ENCODE results near the gene DBH.

GRCh38 chr9:133707065-133707762 lies 71.1 kb downstream of the DBH start:
- TF ChIP-seq, protein P1, sequence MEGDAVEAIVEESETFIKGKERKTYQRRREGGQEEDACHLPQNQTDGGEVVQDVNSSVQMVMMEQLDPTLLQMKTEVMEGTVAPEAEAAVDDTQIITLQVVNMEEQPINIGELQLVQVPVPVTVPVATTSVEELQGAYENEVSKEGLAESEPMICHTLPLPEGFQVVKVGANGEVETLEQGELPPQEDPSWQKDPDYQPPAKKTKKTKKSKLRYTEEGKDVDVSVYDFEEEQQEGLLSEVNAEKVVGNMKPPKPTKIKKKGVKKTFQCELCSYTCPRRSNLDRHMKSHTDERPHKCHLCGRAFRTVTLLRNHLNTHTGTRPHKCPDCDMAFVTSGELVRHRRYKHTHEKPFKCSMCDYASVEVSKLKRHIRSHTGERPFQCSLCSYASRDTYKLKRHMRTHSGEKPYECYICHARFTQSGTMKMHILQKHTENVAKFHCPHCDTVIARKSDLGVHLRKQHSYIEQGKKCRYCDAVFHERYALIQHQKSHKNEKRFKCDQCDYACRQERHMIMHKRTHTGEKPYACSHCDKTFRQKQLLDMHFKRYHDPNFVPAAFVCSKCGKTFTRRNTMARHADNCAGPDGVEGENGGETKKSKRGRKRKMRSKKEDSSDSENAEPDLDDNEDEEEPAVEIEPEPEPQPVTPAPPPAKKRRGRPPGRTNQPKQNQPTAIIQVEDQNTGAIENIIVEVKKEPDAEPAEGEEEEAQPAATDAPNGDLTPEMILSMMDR (IDR thresholded peaks at IDR 0.05), result no peak
- no peak for TF ChIP-seq POLR2A (IDR thresholded peaks at IDR 0.05)
